Putamen (tissue), 1 donor: ENCODE results near the gene ASPN.

ENCODE experiments used
- DNase-seq: peaks from one replicate; pipeline ENCODE4 v3.0.0-alpha.2; 2016; ENCODE audit warnings: low spot score

The ASPN gene

DNA sequence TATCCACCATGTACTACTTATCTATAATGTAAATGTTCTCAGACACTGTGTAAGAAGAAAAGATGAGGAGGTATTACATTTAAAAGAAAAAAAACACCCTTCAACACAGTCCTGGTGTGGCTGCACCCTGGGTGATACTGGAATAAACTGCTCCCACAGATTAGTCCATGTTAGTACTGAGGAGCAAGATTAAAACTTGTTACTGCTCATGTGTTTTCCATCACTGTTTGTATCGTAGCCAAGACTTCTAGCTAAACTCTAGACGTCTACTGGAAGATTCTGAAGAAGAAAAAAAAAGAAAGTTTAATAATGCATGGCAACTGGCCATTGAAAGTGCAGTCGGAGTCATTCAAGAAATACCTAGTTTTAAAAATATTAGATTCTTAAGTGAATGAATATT lies at the start of gene ASPN:
Gene ASPN (minus strand): TSS at position 178 of the 400 bp plus-strand sequence.
- DNase-seq: no peak

DNA sequence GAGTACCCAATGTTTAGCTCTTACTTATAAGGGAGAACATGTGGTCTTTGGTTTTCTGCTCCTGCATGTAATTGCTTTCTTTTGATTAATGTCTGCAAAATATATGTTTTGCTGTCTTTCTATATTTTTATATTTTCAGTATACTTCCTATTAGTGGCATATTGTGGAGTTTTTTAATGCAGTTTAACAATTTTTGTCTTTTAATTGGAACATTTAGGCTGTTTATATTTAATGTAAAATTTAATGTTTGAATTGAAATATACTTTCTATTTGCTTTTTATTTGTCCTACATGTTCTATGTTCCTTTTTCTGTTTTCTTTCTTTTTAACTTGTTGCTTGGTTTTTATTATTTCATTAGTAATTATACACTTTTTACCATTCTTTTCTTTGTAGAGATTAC lies 48.6 kb upstream of the ASPN start:
- DNase-seq: no peak

DNA sequence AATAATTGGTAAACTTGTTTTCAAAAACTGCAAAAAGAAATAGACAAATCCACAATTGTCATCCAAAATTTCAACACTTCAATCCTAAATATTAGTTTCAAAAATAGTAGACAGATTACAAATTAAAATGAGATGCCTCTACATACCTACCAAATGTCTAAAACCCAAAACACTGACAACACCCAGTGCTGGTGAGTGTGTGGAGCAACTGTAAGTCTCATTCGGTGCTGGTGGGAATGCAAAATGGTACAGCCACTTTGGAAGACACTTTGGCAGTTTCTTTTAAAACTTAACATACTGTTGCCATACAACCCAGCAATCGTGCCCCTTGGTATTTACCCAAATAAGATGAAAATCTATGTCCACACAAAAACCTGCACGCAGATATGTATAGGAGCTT lies 46.8 kb upstream of the ASPN start:
- no peak for DNase-seq

DNA sequence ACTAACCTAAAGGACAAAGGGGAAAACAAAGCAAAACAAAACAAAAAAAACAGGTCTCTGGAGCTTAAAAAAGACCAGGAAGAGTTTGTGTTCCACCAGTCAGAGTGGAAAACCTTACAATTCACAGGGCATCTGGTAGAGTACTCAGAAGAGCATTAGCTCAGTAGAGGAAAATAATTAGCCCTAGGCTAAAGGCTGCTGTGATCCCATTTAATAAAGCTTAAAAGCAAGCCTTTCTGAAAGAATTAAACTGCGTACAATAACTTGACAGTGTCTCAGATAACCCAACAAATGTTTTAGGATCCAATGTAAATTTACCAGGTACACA lies 46.2 kb upstream of the ASPN start:
- DNase-seq: no peak

DNA sequence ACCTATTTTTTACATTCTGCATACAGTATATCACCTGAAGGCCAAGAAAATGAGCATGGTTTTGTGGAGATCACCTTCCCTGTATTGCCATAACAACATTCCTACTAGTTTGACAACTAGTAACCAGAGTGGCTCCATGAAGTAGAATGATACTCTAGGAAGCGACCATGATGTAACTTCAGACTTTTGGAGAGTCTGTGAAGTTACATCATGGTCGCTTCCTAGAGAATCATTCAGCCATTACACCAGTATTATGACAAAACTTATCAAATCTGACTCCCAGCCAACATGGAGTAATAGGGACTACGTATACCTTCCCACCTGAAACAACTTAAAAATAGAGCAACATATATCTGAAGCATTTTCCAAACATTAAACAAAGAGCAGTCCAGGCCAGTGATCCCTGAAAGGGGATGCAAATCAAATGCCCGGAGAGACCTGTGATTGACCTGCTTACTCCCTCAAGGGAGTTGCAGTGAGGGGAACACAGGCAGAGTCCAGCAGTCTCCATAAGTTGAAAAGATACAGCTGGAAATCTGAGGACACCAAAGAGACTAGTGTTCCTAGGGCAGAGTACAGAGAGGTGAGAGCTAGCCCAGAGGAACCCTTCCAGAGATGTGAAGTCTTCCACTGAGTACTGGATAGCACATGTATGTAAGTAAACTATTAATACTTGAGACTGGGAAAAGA lies 45.7 kb upstream of the ASPN start:
- no peak for DNase-seq

DNA sequence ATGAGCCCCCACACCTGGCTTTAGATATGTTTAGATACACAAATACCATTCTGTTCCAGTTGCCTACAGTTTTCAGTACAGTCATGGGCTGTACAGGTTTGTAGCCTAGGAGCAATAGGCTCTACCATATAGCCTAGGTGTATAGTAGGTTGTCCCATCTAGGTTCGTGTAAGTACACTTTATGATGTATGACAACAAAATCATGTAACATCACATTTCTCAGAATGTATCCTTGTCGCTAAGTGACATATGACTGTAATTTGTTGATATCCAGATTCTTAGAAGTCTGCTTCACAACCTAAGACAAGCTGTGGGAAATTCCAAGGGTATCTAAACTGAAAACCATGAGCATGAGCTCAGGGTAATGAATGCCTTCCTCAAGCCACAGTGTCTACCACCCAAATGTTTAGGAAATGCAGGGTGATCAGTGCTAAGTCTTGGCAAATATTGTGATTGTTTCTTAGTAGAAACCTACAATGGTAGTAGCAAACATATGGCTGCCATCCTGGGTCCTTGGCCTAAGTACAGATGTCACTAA lies 45.1 kb upstream of the ASPN start:
- DNase-seq: no peak

DNA sequence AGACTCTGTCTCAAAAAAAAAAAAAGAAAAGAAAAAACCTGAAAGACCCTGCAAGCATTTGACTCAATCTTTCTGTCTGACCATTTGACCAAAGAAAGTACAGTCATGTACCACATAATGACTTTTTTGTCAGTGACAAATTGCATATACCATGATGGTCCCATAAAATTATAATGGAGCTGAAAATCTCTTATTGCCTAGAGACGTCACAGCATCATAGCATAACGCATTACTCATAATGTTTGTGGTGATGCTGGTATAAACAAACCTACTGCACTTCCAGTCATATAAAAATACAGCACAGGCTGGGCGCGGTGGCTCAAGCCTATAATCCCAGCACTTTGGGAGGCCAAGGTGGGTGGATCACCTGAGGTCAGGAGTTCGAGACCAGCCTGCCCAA lies 43.0 kb upstream of the ASPN start:
- DNase-seq: no peak

DNA sequence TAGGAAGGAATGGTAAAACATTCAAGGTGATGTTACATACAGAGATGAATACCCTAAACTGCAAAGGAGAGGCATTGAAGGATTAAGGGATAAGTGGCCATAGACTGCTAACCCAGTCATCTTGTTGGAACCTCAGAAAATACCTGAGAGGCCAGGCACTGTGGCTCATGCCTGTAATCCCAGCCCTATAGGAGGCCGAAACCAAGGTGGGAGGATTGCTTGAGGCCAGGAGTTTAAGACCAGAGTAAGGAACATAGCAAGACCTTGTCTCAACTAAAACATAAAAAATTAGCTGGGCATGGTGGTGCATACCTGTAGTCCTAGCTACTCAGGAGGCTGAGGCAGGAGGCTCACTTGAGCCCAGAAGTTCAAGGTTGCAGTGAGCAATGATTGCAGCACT lies 42.6 kb upstream of the ASPN start:
- no peak for DNase-seq

DNA sequence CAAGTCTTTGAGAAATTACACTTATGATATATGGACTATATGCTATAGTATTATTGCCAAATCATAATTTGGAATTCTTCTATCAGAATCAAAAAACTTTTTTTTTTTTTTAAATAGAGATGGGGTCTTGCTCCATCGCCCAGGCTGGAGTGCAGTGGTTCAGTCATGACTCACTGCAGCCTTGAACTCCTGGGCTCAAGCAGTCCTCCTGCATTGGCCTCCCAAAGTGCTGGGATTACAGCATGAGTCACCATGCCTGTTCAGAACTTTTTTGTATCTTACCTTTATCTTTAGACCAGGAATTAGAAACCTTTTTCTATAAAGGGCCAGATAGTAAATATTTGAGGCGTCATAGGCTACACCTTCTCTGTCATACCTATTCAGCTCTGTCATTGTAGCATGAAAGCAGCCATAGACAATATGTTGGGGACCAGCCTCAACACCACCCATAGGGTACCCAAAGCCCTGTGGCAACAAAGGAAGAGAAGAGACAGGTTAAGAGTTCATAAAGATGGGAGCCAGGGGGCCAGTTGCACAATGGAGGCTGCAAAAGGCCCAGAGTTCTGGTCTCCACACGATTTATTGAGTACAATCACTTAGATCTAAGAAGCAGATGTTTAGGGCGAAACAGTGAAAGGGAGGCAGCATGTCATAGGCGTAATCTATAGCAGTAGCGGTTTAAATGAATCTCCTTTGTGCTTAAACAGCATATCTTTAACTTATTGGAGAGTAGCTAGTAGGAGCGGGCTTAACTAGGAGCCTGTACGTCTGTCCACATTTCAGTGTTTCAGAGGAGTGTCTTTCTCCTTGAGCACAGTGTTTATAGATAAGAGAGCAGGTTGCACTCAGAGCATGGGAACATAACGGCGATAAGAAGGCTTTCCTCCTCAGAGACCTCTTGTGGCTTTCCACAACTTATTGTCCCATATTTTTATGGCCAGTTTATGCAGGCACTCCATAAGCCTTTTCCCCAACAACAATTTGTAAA lies 41.0 kb upstream of the ASPN start:
- no peak for DNase-seq

DNA sequence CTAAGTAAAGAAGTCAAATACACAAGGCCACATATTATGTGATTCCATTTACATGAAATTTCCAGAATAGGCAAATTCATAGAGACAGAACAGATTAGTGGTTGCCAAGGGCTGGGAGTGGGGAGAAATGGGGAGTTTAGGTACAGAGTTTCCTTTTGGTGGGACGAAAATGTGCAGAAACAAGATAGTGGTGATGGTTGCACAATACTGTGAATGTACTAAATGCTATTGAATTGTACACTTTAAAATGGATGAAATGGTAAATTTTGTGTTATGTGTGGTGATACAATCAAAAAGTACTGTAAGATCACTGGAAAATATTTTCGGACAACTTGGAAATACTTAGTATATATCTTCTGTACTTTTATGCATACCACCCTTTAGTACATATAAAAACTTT lies 38.5 kb upstream of the ASPN start:
- no peak for DNase-seq

DNA sequence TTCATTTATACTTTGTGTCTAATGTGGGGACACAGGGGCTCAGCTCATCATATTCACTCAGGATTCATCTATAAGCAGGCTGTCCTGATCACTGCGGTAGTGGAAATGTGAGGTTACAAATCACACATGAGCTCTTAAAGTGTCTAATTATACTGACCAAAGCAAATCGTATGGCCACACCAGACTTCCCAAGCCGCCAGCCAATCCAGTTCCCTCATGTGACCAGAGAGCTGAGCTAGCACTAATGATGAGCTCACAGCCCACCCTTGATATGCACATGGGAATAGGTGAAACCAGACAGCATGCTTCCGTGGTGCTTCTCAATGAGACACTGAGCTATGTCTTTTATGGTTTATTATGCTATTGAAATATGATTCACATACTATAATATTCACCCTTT lies 35.9 kb upstream of the ASPN start:
- no peak for DNase-seq

DNA sequence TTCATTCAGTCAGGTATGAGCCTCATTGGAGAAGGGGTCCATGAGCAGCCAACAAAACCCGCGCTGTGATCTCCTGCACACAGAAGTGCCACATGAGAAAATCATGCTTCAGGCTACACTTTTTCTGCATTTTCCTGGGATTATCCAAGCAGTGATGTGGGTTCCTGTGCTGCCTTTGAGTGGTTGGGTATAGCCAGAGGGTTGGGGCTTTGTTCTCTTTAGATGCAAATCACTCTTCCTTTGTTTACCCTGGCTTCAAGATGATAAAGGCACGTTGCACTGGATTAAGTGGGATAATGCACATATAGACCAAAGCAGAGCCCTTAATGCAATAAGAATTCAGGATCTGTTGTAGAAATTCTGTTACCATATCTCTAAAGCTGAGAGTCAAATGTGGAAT lies 34.7 kb upstream of the ASPN start:
- no peak for DNase-seq

DNA sequence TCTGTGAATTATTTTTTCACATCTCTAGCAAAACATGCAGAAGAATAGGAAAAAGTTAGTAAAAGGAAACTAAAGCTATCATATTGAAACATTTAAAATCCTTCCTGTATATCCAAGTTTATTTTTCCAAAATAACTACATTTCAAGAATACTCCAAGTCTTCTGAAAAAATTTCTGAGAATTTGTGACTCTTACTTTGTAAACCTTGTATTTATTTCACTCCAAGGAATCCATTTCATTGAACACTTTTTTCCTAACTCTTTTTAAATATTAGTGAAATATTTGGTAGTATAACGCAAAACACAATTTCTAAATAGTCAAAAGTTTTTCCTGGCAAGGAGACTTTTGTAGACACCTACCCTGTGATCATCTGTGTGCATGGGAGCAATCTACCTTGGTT lies 34.2 kb upstream of the ASPN start:
- DNase-seq: no peak

DNA sequence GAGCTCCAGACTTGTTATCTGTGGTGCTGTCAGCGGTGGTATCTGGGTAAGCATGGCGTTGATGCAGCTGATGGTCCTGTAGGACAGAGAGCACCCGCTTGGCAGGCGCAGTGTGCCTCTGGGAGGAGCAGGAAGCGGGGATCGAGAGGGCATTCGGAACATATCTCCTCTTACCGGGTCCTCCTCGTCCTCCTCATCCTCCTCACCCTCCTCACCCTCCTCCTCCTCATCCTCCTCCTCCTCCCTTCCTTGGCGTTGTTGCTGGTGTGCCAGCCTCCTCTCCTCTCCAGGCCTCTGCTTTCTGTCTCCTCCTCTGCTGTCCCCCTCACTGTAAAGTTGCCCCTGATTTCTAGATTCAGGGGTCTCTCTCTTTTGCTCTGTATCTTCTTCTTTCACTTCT lies 32.3 kb upstream of the ASPN start:
- DNase-seq: no peak

DNA sequence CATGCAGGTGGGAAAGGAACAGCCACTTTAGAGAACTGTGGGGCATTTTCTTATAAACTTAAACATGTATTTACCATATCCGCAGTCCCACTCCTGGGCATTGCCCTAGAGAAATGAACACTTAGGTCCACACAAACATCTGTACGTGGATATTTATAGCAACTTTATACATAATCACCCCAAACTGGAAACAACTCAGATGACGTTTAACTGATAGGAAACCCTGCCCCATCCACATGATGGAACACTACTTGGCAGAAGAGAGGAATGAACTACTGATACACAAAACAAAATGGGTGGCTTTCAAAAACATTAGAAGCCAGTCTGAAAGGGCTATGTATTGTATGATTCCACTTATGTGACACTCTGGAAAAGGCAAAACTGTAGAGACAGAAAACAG lies 31.0 kb upstream of the ASPN start:
- no peak for DNase-seq

DNA sequence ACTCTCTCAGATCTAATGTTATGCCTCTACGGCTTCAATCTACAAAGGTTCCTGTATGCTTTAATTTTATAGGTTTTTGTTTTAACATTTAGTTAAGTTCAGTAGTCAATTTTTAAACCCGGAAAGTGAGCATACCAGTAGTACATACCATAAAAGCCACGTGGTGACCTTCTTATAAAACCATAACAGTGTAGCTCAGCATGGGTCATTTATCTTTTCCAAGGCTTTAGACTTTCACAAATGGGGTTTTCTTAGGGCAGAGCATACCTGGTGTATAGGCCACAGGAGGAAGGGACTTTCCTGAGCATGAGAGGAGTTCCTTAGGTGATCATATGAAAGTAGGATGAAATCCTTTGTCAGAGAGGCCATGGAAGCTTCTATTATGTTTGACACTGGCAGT lies 30.3 kb upstream of the ASPN start:
- no peak for DNase-seq

DNA sequence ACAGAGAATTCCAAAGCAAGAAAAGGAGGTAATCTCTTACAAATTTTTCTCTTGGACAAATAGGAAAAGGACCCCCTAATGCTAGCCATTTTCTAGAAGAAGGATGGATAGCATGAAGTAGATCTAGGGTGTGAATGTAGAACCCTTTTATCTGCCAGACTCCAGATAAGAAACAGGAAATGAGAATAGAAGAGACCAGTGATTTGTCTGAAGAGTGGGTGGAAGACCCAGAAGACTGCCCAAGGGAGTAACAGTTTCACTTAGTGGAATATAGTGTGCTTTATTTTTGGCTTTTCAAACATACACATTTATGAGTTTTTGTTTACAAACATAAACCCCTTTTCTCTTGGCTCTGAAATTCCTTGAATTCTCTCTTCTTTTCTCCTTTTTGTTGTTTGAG lies 28.4 kb upstream of the ASPN start:
- DNase-seq: no peak

DNA sequence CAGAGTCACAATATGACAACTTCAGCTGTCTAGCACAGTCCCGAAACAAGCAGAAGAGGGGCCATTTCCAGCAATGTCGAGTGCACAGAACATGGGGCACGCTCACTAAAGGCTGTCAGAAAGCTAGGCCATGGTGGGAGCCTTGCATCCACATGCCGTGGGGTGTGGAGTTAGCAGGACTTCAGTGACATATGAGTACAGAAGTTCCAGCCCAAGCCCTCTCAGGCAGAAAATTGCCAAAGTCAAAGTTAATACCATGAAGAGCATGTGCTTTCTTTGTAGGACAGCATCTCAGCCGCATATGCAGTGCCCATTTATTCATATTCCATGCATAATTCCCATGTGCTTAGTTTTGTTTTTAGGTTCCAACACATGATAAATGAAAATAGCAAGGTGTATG lies 26.7 kb upstream of the ASPN start:
- no peak for DNase-seq

DNA sequence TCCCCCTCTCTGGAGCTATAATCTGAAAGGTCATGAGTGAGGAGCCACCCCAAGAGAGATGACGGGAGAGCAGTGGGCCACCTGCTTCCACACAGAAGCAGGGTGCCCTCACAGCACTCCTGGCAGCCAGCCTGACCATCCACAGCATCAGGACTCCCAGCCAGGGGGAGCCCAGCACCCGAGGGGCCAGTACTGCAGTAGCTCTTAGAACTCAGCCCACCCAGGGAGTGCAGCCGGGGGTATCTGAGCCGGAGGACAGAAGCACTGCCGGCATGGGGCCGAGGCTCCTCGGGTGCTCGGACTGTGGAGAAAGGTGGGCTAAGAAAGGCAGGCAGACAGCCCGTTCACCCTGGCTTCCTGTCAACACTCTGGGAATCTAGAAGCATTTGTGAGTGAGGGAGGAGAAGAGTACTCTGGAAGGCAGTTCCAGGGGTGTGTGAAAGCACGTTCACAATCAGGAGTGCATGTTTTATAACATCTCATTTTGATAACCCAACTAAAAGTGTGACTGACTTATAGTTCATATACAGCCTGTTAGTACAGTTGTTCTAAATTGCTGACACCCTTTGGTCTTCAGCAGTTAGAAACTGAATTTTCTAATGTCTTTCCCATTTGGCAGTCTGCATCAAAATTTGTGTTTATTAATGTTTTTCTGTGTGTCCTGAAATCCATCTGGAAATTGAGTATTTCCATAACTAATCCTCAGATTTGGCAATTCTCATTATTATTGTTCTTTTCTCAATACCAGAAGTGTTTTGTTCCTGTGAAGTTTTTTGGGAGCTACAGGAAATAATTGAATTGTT lies 25.9 kb upstream of the ASPN start:
- DNase-seq: no peak

DNA sequence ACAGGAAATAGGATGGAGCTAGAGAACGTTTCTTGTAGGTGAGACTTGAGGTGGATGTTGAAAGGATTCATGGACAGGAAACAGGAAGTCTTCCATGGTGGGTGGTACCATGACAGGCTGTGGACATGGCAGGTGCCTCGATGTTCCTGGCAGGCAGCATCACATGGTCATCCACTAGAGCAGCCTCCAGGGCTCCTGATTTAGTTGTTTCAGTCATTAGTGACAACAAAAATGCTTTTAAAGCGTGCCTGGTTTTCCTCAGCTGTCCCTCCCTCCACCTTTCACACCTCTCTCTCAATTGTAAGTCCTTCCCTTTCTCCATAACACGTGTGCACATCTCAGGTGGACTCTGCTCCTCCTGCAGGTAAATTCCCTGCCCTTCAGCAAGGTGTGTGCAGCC lies 25.2 kb upstream of the ASPN start:
- DNase-seq: no peak

DNA sequence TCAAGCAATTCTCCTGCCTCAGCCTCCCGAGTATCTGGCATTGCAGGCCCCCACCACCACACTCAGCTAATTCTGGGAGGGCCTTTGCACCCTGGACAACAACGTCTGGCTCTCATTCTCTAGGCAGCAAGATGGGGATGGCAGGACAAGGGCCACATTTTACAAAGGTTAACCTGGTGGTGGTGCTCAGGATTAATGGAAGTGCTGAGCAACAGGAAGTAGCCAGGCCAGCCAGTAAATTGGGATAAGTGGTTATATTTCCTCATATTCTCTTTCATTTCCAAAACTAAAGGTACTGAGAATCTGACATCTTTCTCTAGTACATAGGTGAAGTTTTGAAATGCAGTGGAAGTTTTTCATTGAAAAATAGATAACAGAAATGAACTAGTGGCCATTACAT lies 24.7 kb upstream of the ASPN start:
- no peak for DNase-seq

DNA sequence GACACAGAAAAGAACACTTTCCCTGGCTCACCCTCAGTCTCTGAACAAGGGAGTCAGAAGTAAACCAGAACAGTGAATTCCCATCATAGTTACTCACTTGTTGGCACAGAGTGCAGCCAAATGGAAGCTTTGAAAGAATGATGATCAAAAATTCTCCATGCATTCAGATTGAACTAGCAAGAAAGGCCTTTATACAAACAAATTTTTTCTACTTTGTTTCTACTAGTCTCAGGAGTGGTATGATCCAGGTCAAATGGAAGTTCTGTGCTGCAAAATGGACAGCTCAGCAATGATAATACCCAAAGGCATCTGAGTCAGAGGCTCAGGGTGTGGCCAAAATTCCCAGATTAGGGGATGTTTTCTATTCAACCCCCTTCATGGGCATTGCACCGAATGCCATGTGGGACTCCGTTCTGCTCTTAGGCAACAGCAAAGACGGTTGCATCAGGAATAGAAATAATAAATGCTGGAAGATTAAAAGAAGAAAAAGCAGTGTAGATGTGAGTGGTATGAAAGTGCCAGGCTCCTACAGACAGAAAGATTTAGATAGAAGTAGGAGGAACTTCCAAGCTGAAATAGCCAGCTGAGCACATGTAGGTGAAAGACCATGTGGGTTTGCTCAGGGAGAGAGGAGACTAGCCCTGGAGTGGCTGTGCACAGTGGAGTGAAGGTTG lies 24.0 kb upstream of the ASPN start:
- DNase-seq: no peak
